Measurements from ENCODE around the gene SLC22A1.
A peak's percentile ranks its signal among the peaks of the same experiment; 100 is the strongest.
"Not testable (repeated sequence)": the region's sequence is repeated elsewhere in the genome, so short reads cannot be mapped to it uniquely, and the experiment has no call there.

The SLC22A1 gene

GRCh38 chr6:160124007-160124406 lies 2.4 kb downstream of the SLC22A1 start:
- no peak for DNase-seq (ENCODE audit: low read depth)

- DNase-seq (ENCODE audit: low read depth) = no peak
These were observed 3.0 kb downstream of the SLC22A1 start for GRCh38 chr6:160124605-160125004.

GRCh38 chr6:160125105-160125504 lies 3.5 kb downstream of the SLC22A1 start:
- not testable (repeated sequence) for DNase-seq (ENCODE audit: low read depth)

- DNase-seq (ENCODE audit: low read depth) = no peak
These were observed 5.9 kb downstream of the SLC22A1 start for GRCh38 chr6:160127270-160128124.

GRCh38 chr6:160128125-160128683 lies 6.6 kb downstream of the SLC22A1 start:
- no peak for DNase-seq (ENCODE audit: low read depth)

GRCh38 chr6:160128879-160129516 lies 7.4 kb downstream of the SLC22A1 start:
- no peak for DNase-seq (ENCODE audit: low read depth)

- DNase-seq (ENCODE audit: low read depth) = no peak
These were observed 8.4 kb downstream of the SLC22A1 start for GRCh38 chr6:160129881-160130615.

- no peak for DNase-seq (ENCODE audit: low read depth)
These were observed 9.3 kb downstream of the SLC22A1 start for GRCh38 chr6:160130729-160131484.

- DNase-seq (ENCODE audit: low read depth) = peak; percentile 84
These were observed 10.2 kb downstream of the SLC22A1 start for GRCh38 chr6:160131636-160132296.

GRCh38 chr6:160132297-160132637 lies 10.7 kb downstream of the SLC22A1 start:
- no peak for DNase-seq (ENCODE audit: low read depth)

GRCh38 chr6:160132776-160133338 lies 11.2 kb downstream of the SLC22A1 start:
- DNase-seq (ENCODE audit: low read depth) = no peak

GRCh38 chr6:160133441-160134336 lies 12.1 kb downstream of the SLC22A1 start:
- DNase-seq (ENCODE audit: low read depth) = no peak

- not testable (repeated sequence) for DNase-seq (ENCODE audit: low read depth)
These were observed 12.7 kb downstream of the SLC22A1 start for GRCh38 chr6:160134337-160134751.

GRCh38 chr6:160134779-160135547 lies 13.3 kb downstream of the SLC22A1 start:
- DNase-seq (ENCODE audit: low read depth) = no peak

- DNase-seq (ENCODE audit: low read depth) = no peak
These were observed 14.5 kb downstream of the SLC22A1 start for GRCh38 chr6:160135907-160136655.

- DNase-seq (ENCODE audit: low read depth) = no peak
These were observed 15.7 kb downstream of the SLC22A1 start for GRCh38 chr6:160137130-160137988.

All from CMK (cell line).